SK-N-SH treated with all-trans-retinoic acid at 6 μM for 48 hours (cell line): ENCODE results near the gene ESPL1.

Source experiments
- ARNTL ChIP-seq: fragments of 450-650 bp; formaldehyde crosslinking; IDR thresholded peaks from 2 replicates; pipeline ENCODE4 v1.5.0; 2020; ENCODE audit warnings: low read depth, mild to moderate bottlenecking, moderate library complexity, borderline replicate concordance
- CSDC2 ChIP-seq: fragments of 250-450 bp; sonication (Bioruptor Pico); IDR thresholded peaks from 2 replicates; pipeline ENCODE4 v1.5.0; 2020; ENCODE audit warnings: mild to moderate bottlenecking, moderate library complexity
- PATZ1 ChIP-seq: fragments of 250-450 bp; sonication (Bioruptor Pico); IDR thresholded peaks from 2 replicates; pipeline ENCODE4 v1.8.0; 2020; ENCODE audit warnings: mild to moderate bottlenecking, moderate library complexity, borderline replicate concordance
- PPARA ChIP-seq: fragments of 250-450 bp; sonication (Bioruptor Pico); IDR thresholded peaks from 2 replicates; pipeline ENCODE4 v1.5.0; 2020; ENCODE audit warnings: mild to moderate bottlenecking, borderline replicate concordance
- SNAI2 ChIP-seq: fragments of 250-450 bp; sonication (Bioruptor Pico); IDR thresholded peaks from 2 replicates; pipeline ENCODE4 v1.5.0; 2020; ENCODE audit warnings: mild to moderate bottlenecking, moderate library complexity
- ZFP3 ChIP-seq: fragments of 250-450 bp; sonication (Bioruptor Pico); IDR thresholded peaks from 2 replicates; pipeline ENCODE4 v1.5.0; 2020; ENCODE audit warnings: mild to moderate bottlenecking, moderate library complexity
- ZFP30 ChIP-seq: fragments of 450-650 bp; formaldehyde crosslinking; IDR thresholded peaks from 2 replicates; pipeline ENCODE4 v1.5.0; 2022; ENCODE audit warnings: mild to moderate bottlenecking, moderate library complexity
- ZNF70 ChIP-seq: fragments of 450-650 bp; formaldehyde crosslinking; IDR thresholded peaks from 2 replicates; pipeline ENCODE4 v1.5.0; 2020; ENCODE audit warnings: mild to moderate bottlenecking, moderate library complexity

DNA sequence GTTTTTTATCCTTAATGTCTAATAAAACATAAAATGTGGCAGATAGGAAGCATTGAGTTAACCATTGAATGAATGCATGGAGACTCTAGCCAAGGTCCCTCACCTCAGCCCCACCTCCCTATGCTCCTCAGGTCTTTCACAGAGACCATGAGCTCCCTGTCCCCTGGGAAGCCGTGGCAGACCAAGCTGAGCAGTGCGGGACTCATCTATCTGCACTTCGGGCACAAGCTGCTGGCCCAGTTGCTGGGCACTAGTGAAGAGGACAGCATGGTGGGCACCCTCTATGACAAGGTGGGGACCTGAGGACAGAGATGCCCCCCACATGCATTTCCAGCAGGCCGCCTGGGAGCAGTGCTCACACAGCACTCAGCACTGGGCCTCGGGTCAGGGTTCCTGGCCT lies 34.8 kb downstream of the ESPL1 start:
- TF ChIP-seq ZFP30 (CRISPR knock-in tag), result no peak
- TF ChIP-seq ARNTL (CRISPR knock-in tag), result no peak
- TF ChIP-seq PPARA (CRISPR knock-in tag), result no peak
- TF ChIP-seq ZFP3 (CRISPR knock-in tag), result no peak
- TF ChIP-seq SNAI2, result no peak
- no peak for TF ChIP-seq PATZ1 (CRISPR knock-in tag)
- no peak for TF ChIP-seq ZNF70
- no peak for TF ChIP-seq CSDC2
